HCT116 (cell line): ENCODE measurements around the gene AVEN.

Experiments
- CBX3 ChIP-seq: IDR thresholded peaks from 2 replicates; pipeline ENCODE4 v1.6.1; 2012; ENCODE audit warnings: low read depth
- CTCF ChIP-seq, 3 experiments: fragments of 200-600 bp in 1 of 3; sonication (generic) in 1 of 3; IDR thresholded peaks in 2 of 3; conservative IDR thresholded peaks in 1 of 3; 2 replicates each; pipeline ENCODE4 v1.5.1; 2012 to 2017; ENCODE audit warnings: low read depth in 2 of 3, low read length in 2 of 3, antibody characterized with exemption in 1 of 3, borderline replicate concordance in 1 of 3, control low read depth in 1 of 3, mild to moderate bottlenecking in 1 of 3, mixed read lengths in 1 of 3, mixed run types in 1 of 3, moderate library complexity in 1 of 3; ENCODE audit not compliant: insufficient read depth in 1 of 3
- ELF1 ChIP-seq: IDR thresholded peaks from 2 replicates; pipeline ENCODE4 v1.6.1; 2012; ENCODE audit warnings: low read depth, borderline replicate concordance
- EZH2phosphoT487 ChIP-seq: fragments of 200-600 bp; IDR thresholded peaks from 2 replicates; pipeline ENCODE4 v1.6.1; 2018; ENCODE audit warnings: antibody characterized with exemption, borderline replicate concordance
- POLR2A ChIP-seq: IDR thresholded peaks from 2 replicates; pipeline ENCODE4 v1.7.0; 2011; ENCODE audit warnings: borderline replicate concordance; ENCODE audit not compliant: insufficient read depth, insufficient read length; ENCODE audit errors: extremely low read depth
- RAD21 ChIP-seq: IDR thresholded peaks from 2 replicates; pipeline ENCODE4 v1.6.1; 2012; ENCODE audit warnings: low read depth, mild to moderate bottlenecking
- REST ChIP-seq: IDR thresholded peaks from 2 replicates; pipeline ENCODE4 v1.6.1; 2012; ENCODE audit warnings: low read depth
- SP1 ChIP-seq: IDR thresholded peaks from 2 replicates; pipeline ENCODE4 v1.6.1; 2012; ENCODE audit warnings: low read depth

- TF ChIP-seq RAD21 (no peak), CTCF (IDR thresholded peaks at IDR 0.05 in 2 of 3, conservative IDR thresholded peaks at IDR 0.05 in 1 of 3; ENCODE audit: borderline replicate concordance in 1 of 3, insufficient read depth in 1 of 3, low read depth in 2 of 3, low read length in 2 of 3) (no peak), EZH2phosphoT487 (no peak), SP1 (no peak), ELF1 (no peak), CBX3 (no peak), REST (no peak), POLR2A (no peak)
Observed at GRCh38 chr15:33865416-33865815, 173.6 kb downstream of the AVEN start.
